ENCODE results near the gene CPB2. TPM values are rescaled to one million over a fixed set of nuclear protein-coding genes. Genes with fewer than 3 reads are reported as not detected.
A peak's percentile ranks its signal among the peaks of the same experiment; 100 is the strongest.

CPB2 gene
- total RNA-seq, 1 donor from 2014 or later, result not detected

GRCh38 chr13:46126552-46127357, 21.9 kb upstream of the CPB2 start:
- DNase-seq (ENCODE audit: low read depth, low spot score), result peak; percentile 46

- DNase-seq (ENCODE audit: low read depth, low spot score), result no peak
These were observed 21.2 kb upstream of the CPB2 start for GRCh38 chr13:46126056-46126455.

- peak; percentile 54 for DNase-seq (ENCODE audit: low read depth, low spot score)
These were observed 20.4 kb upstream of the CPB2 start for GRCh38 chr13:46124967-46125933.

GRCh38 chr13:46124531-46124966, 19.7 kb upstream of the CPB2 start:
- DNase-seq (ENCODE audit: low read depth, low spot score), result no peak

GRCh38 chr13:46122304-46122703, 17.5 kb upstream of the CPB2 start:
- no peak for DNase-seq (ENCODE audit: low read depth, low spot score)

- DNase-seq (ENCODE audit: low read depth, low spot score), result no peak
These were observed 16.8 kb upstream of the CPB2 start for GRCh38 chr13:46121597-46122163.

GRCh38 chr13:46121033-46121432, 16.2 kb upstream of the CPB2 start:
- no peak for DNase-seq (ENCODE audit: low read depth, low spot score)

GRCh38 chr13:46119883-46120614, 15.2 kb upstream of the CPB2 start:
- peak; percentile 54 for DNase-seq (ENCODE audit: low read depth, low spot score)

GRCh38 chr13:46116653-46117502, 12.0 kb upstream of the CPB2 start:
- no peak for DNase-seq (ENCODE audit: low read depth, low spot score)

GRCh38 chr13:46114613-46115012, 9.8 kb upstream of the CPB2 start:
- no peak for DNase-seq (ENCODE audit: low read depth, low spot score)

- DNase-seq (ENCODE audit: low read depth, low spot score), result no peak
These were observed 8.8 kb upstream of the CPB2 start for GRCh38 chr13:46113596-46113995.

- DNase-seq (ENCODE audit: low read depth, low spot score), result no peak
These were observed 6.3 kb upstream of the CPB2 start for GRCh38 chr13:46111151-46111550.

GRCh38 chr13:46109451-46109850, 4.6 kb upstream of the CPB2 start:
- DNase-seq (ENCODE audit: low read depth, low spot score), result no peak

- no peak for DNase-seq (ENCODE audit: low read depth, low spot score)
These were observed 2.1 kb upstream of the CPB2 start for GRCh38 chr13:46106839-46107371.

GRCh38 chr13:46103037-46103436, 1.8 kb downstream of the CPB2 start:
- no peak for DNase-seq (ENCODE audit: low read depth, low spot score)

- no peak for DNase-seq (ENCODE audit: low read depth, low spot score)
These were observed 2.6 kb downstream of the CPB2 start for GRCh38 chr13:46102255-46102605.

GRCh38 chr13:46101484-46102254, 3.2 kb downstream of the CPB2 start:
- no peak for DNase-seq (ENCODE audit: low read depth, low spot score)

- DNase-seq (ENCODE audit: low read depth, low spot score), result no peak
These were observed 3.8 kb downstream of the CPB2 start for GRCh38 chr13:46101002-46101401.

GRCh38 chr13:46100191-46100815, 4.5 kb downstream of the CPB2 start:
- no peak for DNase-seq (ENCODE audit: low read depth, low spot score)

All from pulmonary artery endothelial cell (primary cell).